Dendritic cell treated with granulocyte-macrophage colony-stimulating factor and Interleukin-4, amounts not matched to agents 40 ng/mL and 50 ng/mL, for 4 days (primary cell): Measurements from ENCODE around the gene C4orf50.
"Not testable (repeated sequence)": the region's sequence is repeated elsewhere in the genome, so short reads cannot be mapped to it uniquely, and the experiment has no call there.

Experiments
- H3K27ac Mint-ChIP-seq: one replicate; pipeline ENCODE4 v1.8.0; 2022; ENCODE audit warnings: mild to moderate bottlenecking, mixed read lengths
- H3K27me3 Mint-ChIP-seq: one replicate; pipeline ENCODE4 v1.8.0; 2022; ENCODE audit warnings: mild to moderate bottlenecking, mixed read lengths
- H3K36me3 Mint-ChIP-seq: one replicate; pipeline ENCODE4 v1.8.0; 2022; ENCODE audit warnings: low read depth, mixed read lengths
- H3K4me1 Mint-ChIP-seq: one replicate; pipeline ENCODE4 v1.8.0; 2022; ENCODE audit warnings: low read depth, mixed read lengths
- H3K4me3 Mint-ChIP-seq: one replicate; pipeline ENCODE4 v1.8.0; 2022; ENCODE audit warnings: mild to moderate bottlenecking, moderate library complexity, mixed read lengths
- H3K9me3 Mint-ChIP-seq: one replicate; pipeline ENCODE4 v1.8.0; 2022; ENCODE audit warnings: mixed read lengths
- intact Hi-C: fragments of 100-400 bp; cut with micrococcal nuclease; formaldehyde crosslinking; loops from one replicate; pipeline ENCODE4 v1.15.0; 2022

Gene C4orf50

DNA sequence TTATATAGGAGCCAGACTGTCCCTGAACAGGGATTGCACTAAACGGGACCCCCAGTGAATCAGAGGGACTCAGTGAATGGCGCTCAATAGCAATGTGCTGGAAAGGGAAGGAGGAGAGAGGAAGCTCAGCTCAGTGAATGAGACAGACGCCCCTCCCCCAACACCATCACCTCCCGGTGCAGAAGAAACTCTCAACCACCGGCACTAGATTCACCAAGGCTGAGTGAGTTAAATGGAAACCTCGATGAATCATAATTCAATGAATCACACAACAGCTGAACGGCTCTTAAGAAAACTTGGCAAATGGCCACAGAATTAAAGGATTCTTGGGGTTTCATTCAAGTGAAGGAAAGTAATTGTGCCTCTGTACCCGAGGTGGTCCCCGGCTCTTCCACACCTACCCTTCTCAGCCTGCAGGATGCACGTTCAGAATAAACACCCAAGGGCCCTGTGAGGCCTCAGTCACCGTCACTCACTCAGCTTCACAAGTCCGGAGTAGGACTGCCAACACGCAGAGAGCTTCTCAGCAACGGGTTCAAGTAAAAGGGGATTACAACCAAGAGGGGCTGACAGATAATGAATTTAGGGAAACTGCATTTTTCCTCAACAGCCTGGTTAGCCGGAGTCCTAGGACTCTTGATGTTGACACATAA, 154.6 kb downstream of the C4orf50 start:
- H3K9me3 Mint-ChIP-seq = no peaks in the 10 kb centered on the region
- peaks cover 14% of the 10 kb centered on the region for H3K27me3 Mint-ChIP-seq
- no peaks in the 10 kb centered on the region for H3K36me3 Mint-ChIP-seq
- no peak overlapping the region for H3K4me3 Mint-ChIP-seq
- peaks cover 6% of the 10 kb centered on the region for H3K4me1 Mint-ChIP-seq
- H3K27ac Mint-ChIP-seq = no peak overlapping the region
- intact Hi-C loops = no loop called here

DNA sequence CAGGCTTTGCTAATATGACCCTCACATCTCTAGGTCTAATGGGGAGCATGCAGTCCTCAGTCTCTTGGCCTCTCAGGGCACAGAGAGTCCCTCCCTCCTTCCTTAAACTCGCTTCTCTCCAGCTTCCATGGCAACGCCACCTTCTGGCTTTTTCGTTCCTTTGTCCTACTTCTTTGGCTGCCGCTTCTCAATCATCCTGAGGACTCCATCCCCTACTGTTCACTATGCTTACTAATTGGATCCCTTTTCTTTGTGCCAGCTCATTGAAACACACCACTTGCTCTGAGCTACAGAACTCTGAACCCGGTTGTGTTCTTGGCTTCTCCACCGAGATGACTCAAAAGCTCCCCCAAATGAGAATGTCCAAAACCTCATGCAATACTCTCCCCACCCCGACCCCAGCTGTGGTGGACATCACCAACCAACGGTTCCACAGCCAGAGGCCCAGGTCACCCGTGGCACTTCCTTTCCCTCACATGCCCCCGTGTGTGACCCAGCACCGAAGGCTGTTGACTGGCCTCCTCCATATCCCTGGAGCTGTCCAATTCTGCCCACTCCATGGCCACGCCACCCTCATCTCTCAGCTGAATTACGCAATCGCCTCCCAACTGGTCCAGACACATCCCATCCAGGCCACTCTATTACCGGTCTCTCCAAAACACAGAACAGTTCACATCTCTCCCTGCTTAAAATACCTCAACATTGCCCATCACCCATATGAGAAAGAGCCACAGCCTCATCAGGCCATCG, 160.0 kb downstream of the C4orf50 start:
- H3K27ac Mint-ChIP-seq = no peak overlapping the region
- H3K9me3 Mint-ChIP-seq = no peaks in the 10 kb centered on the region
- intact Hi-C loops = no loop called here
- no peaks in the 10 kb centered on the region for H3K27me3 Mint-ChIP-seq
- no peaks in the 10 kb centered on the region for H3K36me3 Mint-ChIP-seq
- no peak overlapping the region for H3K4me3 Mint-ChIP-seq
- H3K4me1 Mint-ChIP-seq = no peaks in the 10 kb centered on the region

DNA sequence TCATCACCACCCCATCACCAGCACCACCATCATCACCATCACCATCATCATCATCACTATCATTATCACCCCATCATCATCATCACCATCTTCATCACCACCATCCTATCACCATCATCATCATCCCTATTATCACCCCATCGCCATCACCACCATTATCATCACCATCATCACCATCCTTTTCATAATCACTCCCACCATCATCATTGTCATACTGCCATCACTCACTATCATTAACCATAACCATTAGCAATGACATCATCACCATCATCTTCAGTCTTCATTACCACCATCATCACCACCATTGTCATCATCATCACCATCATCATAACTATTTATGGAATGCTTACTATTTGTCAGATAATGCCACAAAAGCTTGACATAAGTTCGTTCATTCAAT, 161.0 kb downstream of the C4orf50 start:
- Mint-ChIP-seq H3K27me3 (peaks cover 1% of the 10 kb centered on the region), H3K9me3 (no peaks in the 10 kb centered on the region), H3K4me1 (no peaks in the 10 kb centered on the region), H3K36me3 (no peaks in the 10 kb centered on the region), H3K27ac (no peak overlapping the region), H3K4me3 (no peak overlapping the region)
- intact Hi-C loops = no loop called here

DNA sequence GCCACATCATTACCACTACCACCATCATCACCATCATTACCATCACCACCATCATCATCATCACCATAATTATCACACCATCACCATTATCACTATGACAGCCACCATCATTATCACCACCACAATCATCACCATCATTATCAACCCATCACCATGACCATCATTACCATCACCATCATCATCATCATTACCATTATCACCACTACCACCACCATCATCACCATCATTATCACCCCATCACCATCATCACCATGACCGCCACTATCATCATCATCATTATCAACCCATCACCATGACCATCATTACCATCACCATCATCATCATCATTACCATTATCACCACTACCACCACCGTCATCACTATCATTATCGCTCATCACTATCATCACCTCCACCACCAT, 161.9 kb downstream of the C4orf50 start:
- H3K27me3 Mint-ChIP-seq, H3K36me3 Mint-ChIP-seq, H3K4me3 Mint-ChIP-seq, H3K4me1 Mint-ChIP-seq, intact Hi-C loops, H3K9me3 Mint-ChIP-seq, H3K27ac Mint-ChIP-seq: not testable (repeated sequence)

DNA sequence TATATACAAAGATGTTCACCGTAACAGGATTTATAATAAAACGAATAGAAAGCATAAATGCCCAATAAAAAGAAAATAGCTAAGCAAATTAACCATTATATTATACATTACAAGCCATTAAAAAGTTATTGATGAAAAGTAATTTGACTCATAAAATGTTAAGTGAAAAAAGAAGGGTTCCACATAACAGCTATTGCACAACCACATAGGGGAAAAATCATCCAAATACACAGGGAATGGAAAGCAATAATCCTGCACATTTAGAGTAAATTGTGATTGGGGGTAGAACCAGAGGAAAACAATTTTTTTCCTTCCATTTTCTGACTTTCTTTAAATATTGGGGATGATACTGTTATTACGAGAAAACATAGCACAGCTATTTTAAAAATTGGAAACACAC, 163.3 kb downstream of the C4orf50 start:
- Mint-ChIP-seq H3K9me3 (no peaks in the 10 kb centered on the region), H3K4me3 (no peak overlapping the region), H3K4me1 (no peaks in the 10 kb centered on the region), H3K27me3 (peaks cover 1% of the 10 kb centered on the region), H3K27ac (no peak overlapping the region), H3K36me3 (no peaks in the 10 kb centered on the region)
- intact Hi-C loops = no loop called here

DNA sequence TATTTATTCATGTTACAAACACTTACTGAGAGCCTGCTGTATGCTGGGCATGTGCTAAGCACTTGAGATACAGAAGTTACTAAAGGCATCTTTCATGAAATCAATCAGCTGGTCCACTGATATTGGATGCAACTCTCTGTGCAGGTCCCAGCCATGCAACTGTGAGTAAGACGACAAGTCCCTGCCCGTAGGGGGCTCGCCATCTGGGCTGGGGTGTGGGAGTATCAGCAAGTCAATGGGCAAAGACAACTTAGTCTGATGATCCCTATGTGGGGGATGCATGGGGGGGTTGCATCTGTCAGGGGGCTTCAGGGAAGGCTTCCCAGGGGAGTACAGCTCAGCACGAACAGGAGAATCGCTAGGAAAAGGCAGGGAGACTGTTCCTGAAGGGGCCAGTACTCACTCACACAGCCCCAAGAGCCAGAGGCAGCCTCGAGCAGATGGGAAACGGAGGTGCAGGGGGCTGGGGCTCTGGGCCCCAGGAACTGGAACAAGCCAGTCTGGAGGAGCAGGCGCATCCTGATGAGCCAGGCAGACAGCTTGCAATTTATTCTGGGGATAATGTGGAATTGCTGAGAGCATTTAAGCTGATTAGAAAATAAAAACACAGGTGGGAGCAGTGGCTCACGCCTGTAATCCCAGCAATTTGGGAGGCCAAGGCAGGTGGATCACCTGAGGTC, 165.6 kb downstream of the C4orf50 start:
- Mint-ChIP-seq H3K9me3 (no peaks in the 10 kb centered on the region), H3K4me3 (no peak overlapping the region), H3K27me3 (peaks cover 1% of the 10 kb centered on the region), H3K27ac (no peak overlapping the region), H3K36me3 (no peaks in the 10 kb centered on the region), H3K4me1 (no peaks in the 10 kb centered on the region)
- intact Hi-C loops = no loop called here

DNA sequence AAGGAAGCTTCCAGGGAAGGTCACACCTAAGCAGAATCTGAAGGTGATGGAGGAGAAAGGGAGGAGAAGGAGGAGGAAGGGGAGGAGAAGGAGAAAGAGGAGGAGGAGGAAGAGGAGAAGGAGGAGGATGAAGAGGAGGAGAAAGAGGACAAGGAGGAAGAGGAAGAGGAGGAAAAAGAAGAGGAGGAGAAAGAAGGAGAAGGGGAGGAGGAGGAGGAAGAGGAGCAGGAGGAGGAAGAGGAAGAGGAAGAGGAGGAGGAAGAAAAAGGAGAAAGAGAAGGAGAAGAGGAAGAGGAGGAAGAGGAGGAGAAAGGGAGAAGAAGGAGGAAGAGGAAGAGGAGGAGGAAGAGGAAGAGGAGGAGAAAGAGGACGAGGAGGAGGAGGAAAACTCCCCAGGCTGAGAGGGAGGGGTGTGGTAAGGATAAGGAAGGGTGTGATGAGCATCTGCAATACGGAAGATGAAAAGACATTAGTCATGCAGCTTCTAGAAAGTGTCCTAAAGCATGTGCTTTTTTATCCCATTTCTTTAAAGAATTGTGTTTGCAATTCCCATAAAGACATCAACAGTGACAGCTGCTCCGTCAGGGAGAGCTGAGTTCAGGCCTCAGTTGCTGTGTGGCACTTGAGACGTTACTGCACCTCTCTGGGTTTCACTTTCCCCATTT, 166.5 kb downstream of the C4orf50 start:
- Mint-ChIP-seq H3K27me3 (peaks cover 1% of the 10 kb centered on the region), H3K36me3 (no peaks in the 10 kb centered on the region), H3K4me3 (no peak overlapping the region), H3K9me3 (no peaks in the 10 kb centered on the region), H3K27ac (no peak overlapping the region), H3K4me1 (no peaks in the 10 kb centered on the region)
- intact Hi-C loops = no loop called here
